Chondrocyte (in vitro differentiated cells): ENCODE measurements around the gene LTBP1. TPM values are rescaled to one million over a fixed set of nuclear protein-coding genes. Genes with fewer than 3 reads are reported as not detected.

ENCODE experiments used
- DNase-seq: peaks from one replicate; pipeline ENCODE4 v3.0.0; 2021; ENCODE audit warnings: mixed read lengths, low spot score
- H3K27ac Mint-ChIP-seq: one replicate; pipeline ENCODE4 v1.8.0; 2021; ENCODE audit warnings: mild to moderate bottlenecking, moderate library complexity, mixed read lengths; ENCODE audit not compliant: unreplicated experiment
- H3K27me3 Mint-ChIP-seq: 2 replicates; pipeline ENCODE4 v1.8.0; 2021; ENCODE audit warnings: low read depth, mixed read lengths
- H3K36me3 Mint-ChIP-seq: 2 replicates; pipeline ENCODE4 v1.8.0; 2021; ENCODE audit warnings: low read depth, mixed read lengths
- H3K4me1 Mint-ChIP-seq: 2 replicates; pipeline ENCODE4 v1.8.0; 2021; ENCODE audit warnings: low read depth, mild to moderate bottlenecking, mixed read lengths
- H3K4me3 Mint-ChIP-seq: one replicate; pipeline ENCODE4 v1.8.0; 2021; ENCODE audit warnings: mild to moderate bottlenecking, moderate library complexity, mixed read lengths; ENCODE audit not compliant: unreplicated experiment
- H3K9me3 Mint-ChIP-seq: 2 replicates; pipeline ENCODE4 v1.8.0; 2021; ENCODE audit warnings: low read depth, mixed read lengths
- CTCF ChIP-seq: fragments of 200-600 bp; sonication (generic); IDR thresholded peaks from 2 replicates; pipeline ENCODE4 v1.5.0; 2021; ENCODE audit warnings: antibody characterized with exemption, mild to moderate bottlenecking, moderate library complexity
- total RNA-seq: library from RNA; stranded (reverse); gene quantifications from 3 replicates; pipeline ENCODE4 v1.2.1, GENCODE V29; 2021

LTBP1 gene
- total RNA-seq, 1 donor from 2014 or later: 398 TPM

GRCh38 chr2:33158482-33159003 is 211.8 kb downstream of the LTBP1 start:
- peaks cover 7% of the 10 kb centered on the region for H3K36me3 Mint-ChIP-seq
- peak overlapping the region; percentile 94 for H3K27ac Mint-ChIP-seq
- DNase-seq: no peak
- no peaks in the 10 kb centered on the region for H3K9me3 Mint-ChIP-seq
- TF ChIP-seq CTCF: no peak
- no peaks in the 10 kb centered on the region for H3K27me3 Mint-ChIP-seq
- peak overlapping the region; percentile 11 for H3K4me3 Mint-ChIP-seq
- H3K4me1 Mint-ChIP-seq: peaks cover 67% of the 10 kb centered on the region

GRCh38 chr2:33160191-33160590 is 213.4 kb downstream of the LTBP1 start:
- TF ChIP-seq CTCF: no peak
- Mint-ChIP-seq H3K27ac (peak overlapping the region; percentile 94), H3K27me3 (no peaks in the 10 kb centered on the region), H3K36me3 (peaks cover 11% of the 10 kb centered on the region), H3K9me3 (no peaks in the 10 kb centered on the region), H3K4me3 (no peak overlapping the region), H3K4me1 (peaks cover 61% of the 10 kb centered on the region)
- DNase-seq: no peak

- no peaks in the 10 kb centered on the region for H3K27me3 Mint-ChIP-seq
- H3K4me3 Mint-ChIP-seq: peak overlapping the region; percentile 20
- peaks cover 66% of the 10 kb centered on the region for H3K4me1 Mint-ChIP-seq
- H3K9me3 Mint-ChIP-seq: peaks cover 3% of the 10 kb centered on the region
- DNase-seq: no peak
- H3K36me3 Mint-ChIP-seq: peaks cover 6% of the 10 kb centered on the region
- no peak for TF ChIP-seq CTCF
- peak overlapping the region; percentile 94 for H3K27ac Mint-ChIP-seq
Observed at GRCh38 chr2:33166287-33166881, 219.6 kb downstream of the LTBP1 start.

GRCh38 chr2:33167622-33168245 is 221.0 kb downstream of the LTBP1 start:
- H3K36me3 Mint-ChIP-seq: peaks cover 5% of the 10 kb centered on the region
- no peak for DNase-seq
- H3K4me3 Mint-ChIP-seq: peak overlapping the region; percentile 5
- peaks cover 3% of the 10 kb centered on the region for H3K9me3 Mint-ChIP-seq
- no peaks in the 10 kb centered on the region for H3K27me3 Mint-ChIP-seq
- H3K4me1 Mint-ChIP-seq: peaks cover 62% of the 10 kb centered on the region
- peak overlapping the region; percentile 94 for H3K27ac Mint-ChIP-seq
- no peak for TF ChIP-seq CTCF

GRCh38 chr2:33168425-33168824 is 221.7 kb downstream of the LTBP1 start:
- Mint-ChIP-seq H3K9me3 (peaks cover 3% of the 10 kb centered on the region), H3K27me3 (no peaks in the 10 kb centered on the region), H3K4me3 (no peak overlapping the region), H3K27ac (peak overlapping the region; percentile 94), H3K4me1 (peaks cover 58% of the 10 kb centered on the region), H3K36me3 (peaks cover 5% of the 10 kb centered on the region)
- no peak for TF ChIP-seq CTCF
- DNase-seq: no peak
